Measurements from ENCODE around the gene GRIP2.

GRIP2 gene

DNA sequence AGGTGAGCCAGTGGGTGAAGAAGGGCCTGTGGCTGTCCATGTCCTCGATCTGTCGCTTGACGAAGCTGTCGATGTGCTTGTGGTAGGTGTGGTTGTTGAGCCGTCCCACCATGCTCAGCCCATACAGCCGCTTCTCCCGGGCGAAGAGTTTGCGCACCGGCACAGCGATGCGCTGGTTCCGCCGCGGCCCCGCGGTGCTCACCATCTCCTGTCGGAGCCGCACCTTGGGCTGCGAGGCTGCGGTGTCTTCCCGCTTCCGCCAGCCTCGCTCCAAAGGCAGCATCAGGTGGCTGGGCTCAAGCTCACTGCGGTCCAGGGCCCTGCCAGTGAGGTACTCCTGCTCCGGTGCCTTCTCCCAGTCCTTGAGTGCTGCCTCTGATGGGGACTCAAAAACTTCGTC, 34.0 kb upstream of the GRIP2 start:
- H3K27me3 ChIP-seq (ENCODE audit: control insufficient read depth, insufficient read depth, low read length): no peaks in the 10 kb centered on the region
- TF ChIP-seq, protein P1, sequence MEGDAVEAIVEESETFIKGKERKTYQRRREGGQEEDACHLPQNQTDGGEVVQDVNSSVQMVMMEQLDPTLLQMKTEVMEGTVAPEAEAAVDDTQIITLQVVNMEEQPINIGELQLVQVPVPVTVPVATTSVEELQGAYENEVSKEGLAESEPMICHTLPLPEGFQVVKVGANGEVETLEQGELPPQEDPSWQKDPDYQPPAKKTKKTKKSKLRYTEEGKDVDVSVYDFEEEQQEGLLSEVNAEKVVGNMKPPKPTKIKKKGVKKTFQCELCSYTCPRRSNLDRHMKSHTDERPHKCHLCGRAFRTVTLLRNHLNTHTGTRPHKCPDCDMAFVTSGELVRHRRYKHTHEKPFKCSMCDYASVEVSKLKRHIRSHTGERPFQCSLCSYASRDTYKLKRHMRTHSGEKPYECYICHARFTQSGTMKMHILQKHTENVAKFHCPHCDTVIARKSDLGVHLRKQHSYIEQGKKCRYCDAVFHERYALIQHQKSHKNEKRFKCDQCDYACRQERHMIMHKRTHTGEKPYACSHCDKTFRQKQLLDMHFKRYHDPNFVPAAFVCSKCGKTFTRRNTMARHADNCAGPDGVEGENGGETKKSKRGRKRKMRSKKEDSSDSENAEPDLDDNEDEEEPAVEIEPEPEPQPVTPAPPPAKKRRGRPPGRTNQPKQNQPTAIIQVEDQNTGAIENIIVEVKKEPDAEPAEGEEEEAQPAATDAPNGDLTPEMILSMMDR (IDR thresholded peaks at IDR 0.05): no peak
- no peak overlapping the region for H3K4me2 ChIP-seq (ENCODE audit: low read length)
- H3K4me1 ChIP-seq: no peaks in the 10 kb centered on the region
- no peaks in the 10 kb centered on the region for H3K79me2 ChIP-seq
- no peak overlapping the region for H3K9ac ChIP-seq
- H2AFZ ChIP-seq: no peak overlapping the region
- H3K36me3 ChIP-seq (ENCODE audit: control insufficient read depth, insufficient read depth, low read length): no peaks in the 10 kb centered on the region
- H3K4me3 ChIP-seq (ENCODE audit: low read depth, low read length): no peak overlapping the region
- no peaks in the 10 kb centered on the region for H3K9me3 ChIP-seq (ENCODE audit: control insufficient read depth, low read length)
- no peak overlapping the region for H3K27ac ChIP-seq

DNA sequence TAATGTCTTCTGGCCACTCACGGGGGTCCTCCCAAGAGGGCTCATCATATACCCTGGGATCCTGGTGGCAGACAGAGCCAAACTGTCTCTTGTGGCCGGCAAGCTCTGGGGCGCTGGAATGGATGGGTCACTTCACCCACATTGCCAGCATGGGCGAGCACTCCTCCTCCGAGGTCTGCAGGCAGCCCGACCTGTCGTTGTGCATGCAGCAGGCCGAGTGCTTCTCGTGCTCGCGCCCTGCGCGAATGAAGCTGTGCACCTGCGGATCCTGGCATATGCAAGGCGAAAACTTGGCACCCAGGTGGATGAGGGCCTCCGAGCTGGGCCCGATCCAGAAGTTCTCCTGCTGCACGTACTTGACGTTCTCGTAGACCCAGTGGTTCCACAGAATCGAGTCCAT, 33.6 kb upstream of the GRIP2 start:
- no peaks in the 10 kb centered on the region for H3K79me2 ChIP-seq
- TF ChIP-seq, protein P1 (IDR thresholded peaks at IDR 0.05): no peak
- no peaks in the 10 kb centered on the region for H3K9me3 ChIP-seq (ENCODE audit: control insufficient read depth, low read length)
- H2AFZ ChIP-seq: no peak overlapping the region
- H3K36me3 ChIP-seq (ENCODE audit: control insufficient read depth, insufficient read depth, low read length): no peaks in the 10 kb centered on the region
- H3K4me3 ChIP-seq (ENCODE audit: low read depth, low read length): no peak overlapping the region
- no peak overlapping the region for H3K9ac ChIP-seq
- no peak overlapping the region for H3K4me2 ChIP-seq (ENCODE audit: low read length)
- no peaks in the 10 kb centered on the region for H3K27me3 ChIP-seq (ENCODE audit: control insufficient read depth, insufficient read depth, low read length)
- H3K4me1 ChIP-seq: no peaks in the 10 kb centered on the region
- H3K27ac ChIP-seq: no peak overlapping the region

DNA sequence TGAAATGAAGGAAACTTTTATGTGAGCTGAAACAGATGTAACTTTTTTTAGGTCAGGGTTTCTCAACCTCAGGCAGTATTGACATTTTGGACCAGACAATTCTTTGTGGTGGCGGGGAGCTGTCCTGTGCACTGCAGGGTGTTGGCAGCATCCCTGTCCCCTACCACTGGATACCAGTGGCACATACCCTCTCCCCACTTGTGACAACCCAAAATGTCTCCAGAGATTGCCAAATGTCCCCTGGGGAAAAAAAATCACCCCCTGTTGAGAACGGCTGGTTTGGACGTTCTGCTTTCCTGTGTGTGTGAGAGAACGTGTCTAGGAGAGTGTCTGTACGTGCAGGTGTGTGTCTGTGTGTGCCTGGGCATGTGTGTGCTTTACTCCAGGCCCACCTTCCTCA, 30.7 kb upstream of the GRIP2 start:
- Histone ChIP-seq H3K9me3 (ENCODE audit: control insufficient read depth, low read length) (no peaks in the 10 kb centered on the region), H3K79me2 (no peaks in the 10 kb centered on the region), H2AFZ (no peak overlapping the region), H3K27me3 (ENCODE audit: control insufficient read depth, insufficient read depth, low read length) (no peaks in the 10 kb centered on the region), H3K4me2 (ENCODE audit: low read length) (no peak overlapping the region), H3K4me3 (ENCODE audit: low read depth, low read length) (no peak overlapping the region), H3K9ac (no peak overlapping the region), H3K27ac (no peak overlapping the region), H3K36me3 (ENCODE audit: control insufficient read depth, insufficient read depth, low read length) (no peaks in the 10 kb centered on the region), H3K4me1 (no peaks in the 10 kb centered on the region)
- TF ChIP-seq, protein P1 (IDR thresholded peaks at IDR 0.05): no peak

DNA sequence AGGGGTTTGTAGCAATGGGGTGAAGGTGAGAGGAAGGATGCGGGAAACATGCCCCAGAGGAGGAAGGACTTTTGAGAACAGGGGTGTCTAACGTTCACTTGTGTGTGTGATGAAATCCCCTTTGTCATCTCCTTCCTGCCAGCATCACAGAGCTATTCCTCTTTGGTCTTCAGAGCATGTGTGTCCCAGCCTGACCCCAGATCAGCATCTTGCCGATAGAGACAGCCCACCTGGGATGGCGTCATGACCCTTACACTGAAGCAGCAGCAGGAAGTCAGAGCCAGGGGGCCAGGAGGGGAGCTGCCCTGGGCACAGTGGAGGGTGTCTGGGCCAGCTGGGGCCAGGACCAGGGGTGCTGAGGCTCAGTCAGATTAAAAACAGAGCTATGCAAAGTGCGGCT, 29.9 kb upstream of the GRIP2 start:
- Histone ChIP-seq H3K4me1 (no peaks in the 10 kb centered on the region), H3K79me2 (no peaks in the 10 kb centered on the region), H3K4me3 (ENCODE audit: low read depth, low read length) (no peak overlapping the region), H2AFZ (no peak overlapping the region), H3K4me2 (ENCODE audit: low read length) (no peak overlapping the region), H3K27ac (no peak overlapping the region), H3K9me3 (ENCODE audit: control insufficient read depth, low read length) (no peaks in the 10 kb centered on the region), H3K9ac (no peak overlapping the region), H3K36me3 (ENCODE audit: control insufficient read depth, insufficient read depth, low read length) (no peaks in the 10 kb centered on the region), H3K27me3 (ENCODE audit: control insufficient read depth, insufficient read depth, low read length) (no peaks in the 10 kb centered on the region)
- TF ChIP-seq, protein P1 (IDR thresholded peaks at IDR 0.05): no peak

DNA sequence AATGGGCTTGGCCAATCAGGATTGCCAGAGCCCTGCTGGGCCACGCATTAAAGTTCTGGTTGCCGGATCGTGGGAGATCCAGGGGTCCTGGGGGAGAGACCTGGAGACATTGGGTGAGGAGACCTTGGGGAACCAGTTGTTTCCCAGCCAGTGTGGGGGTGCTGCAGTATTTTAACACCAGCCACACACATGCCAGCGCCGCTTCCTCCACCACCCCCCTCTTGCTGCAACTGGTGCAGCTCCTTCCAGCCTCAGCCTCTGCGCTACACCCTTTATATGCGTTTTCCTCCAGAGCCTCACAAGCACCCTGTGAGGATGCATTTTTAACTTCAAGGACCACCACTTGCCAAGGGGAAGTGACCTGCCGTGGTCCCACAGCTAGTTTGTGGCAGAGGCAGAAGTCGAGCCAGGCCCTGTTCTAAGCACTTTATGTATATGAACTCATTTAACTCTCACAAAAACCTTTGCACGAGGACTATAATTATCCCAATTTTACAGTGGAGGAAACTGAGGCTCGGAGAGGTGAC, 29.4 kb upstream of the GRIP2 start:
- Histone ChIP-seq H3K4me2 (ENCODE audit: low read length) (no peak overlapping the region), H3K27me3 (ENCODE audit: control insufficient read depth, insufficient read depth, low read length) (no peaks in the 10 kb centered on the region), H3K36me3 (ENCODE audit: control insufficient read depth, insufficient read depth, low read length) (no peaks in the 10 kb centered on the region), H3K9ac (no peak overlapping the region), H3K4me3 (ENCODE audit: low read depth, low read length) (no peak overlapping the region), H3K79me2 (no peaks in the 10 kb centered on the region), H3K27ac (no peak overlapping the region), H3K4me1 (no peaks in the 10 kb centered on the region), H2AFZ (no peak overlapping the region), H3K9me3 (ENCODE audit: control insufficient read depth, low read length) (no peaks in the 10 kb centered on the region)
- TF ChIP-seq, protein P1 (IDR thresholded peaks at IDR 0.05): no peak
